BE2C (cell line): Measurements from ENCODE around the gene YTHDF2.
"Not testable (repeated sequence)": the region's sequence is repeated elsewhere in the genome, so short reads cannot be mapped to it uniquely, and the experiment has no call there.

Experiments
- DNase-seq: peaks from one replicate; pipeline ENCODE4 v3.0.0-alpha.2; 2020
- H3K27me3 ChIP-seq: fragments of 250-450 bp; sonication (Bioruptor Pico); 2 replicates; pipeline ENCODE4 v1.5.1; 2020; ENCODE audit warnings: mild to moderate bottlenecking
- H3K36me3 ChIP-seq: fragments of 250-450 bp; sonication (Bioruptor Pico); 2 replicates; pipeline ENCODE4 v1.5.1; 2020; ENCODE audit warnings: mild to moderate bottlenecking
- H3K4me1 ChIP-seq: fragments of 250-450 bp; sonication (Bioruptor Pico); 2 replicates; pipeline ENCODE4 v1.5.1; 2020
- H3K4me3 ChIP-seq: 2 replicates; pipeline ENCODE4 v1.5.1; 2011; ENCODE audit warnings: low read depth, low read length
- H3K9me3 ChIP-seq: fragments of 250-450 bp; sonication (Bioruptor Pico); 2 replicates; pipeline ENCODE4 v1.5.1; 2020
- TF ChIP-seq, protein P1 (sequence below): IDR thresholded peaks from 2 replicates; pipeline ENCODE4 v1.5.1; 2012; ENCODE audit warnings: mild to moderate bottlenecking, low read depth, low read length

The YTHDF2 gene

GRCh38 chr1:28792644-28793121 is 55.9 kb downstream of the YTHDF2 start:
- DNase-seq = no peak
- Histone ChIP-seq H3K27me3 (no peaks in the 10 kb centered on the region), H3K9me3 (no peaks in the 10 kb centered on the region), H3K4me3 (no peak overlapping the region), H3K4me1 (no peaks in the 10 kb centered on the region), H3K36me3 (no peaks in the 10 kb centered on the region)
- TF ChIP-seq, protein P1, sequence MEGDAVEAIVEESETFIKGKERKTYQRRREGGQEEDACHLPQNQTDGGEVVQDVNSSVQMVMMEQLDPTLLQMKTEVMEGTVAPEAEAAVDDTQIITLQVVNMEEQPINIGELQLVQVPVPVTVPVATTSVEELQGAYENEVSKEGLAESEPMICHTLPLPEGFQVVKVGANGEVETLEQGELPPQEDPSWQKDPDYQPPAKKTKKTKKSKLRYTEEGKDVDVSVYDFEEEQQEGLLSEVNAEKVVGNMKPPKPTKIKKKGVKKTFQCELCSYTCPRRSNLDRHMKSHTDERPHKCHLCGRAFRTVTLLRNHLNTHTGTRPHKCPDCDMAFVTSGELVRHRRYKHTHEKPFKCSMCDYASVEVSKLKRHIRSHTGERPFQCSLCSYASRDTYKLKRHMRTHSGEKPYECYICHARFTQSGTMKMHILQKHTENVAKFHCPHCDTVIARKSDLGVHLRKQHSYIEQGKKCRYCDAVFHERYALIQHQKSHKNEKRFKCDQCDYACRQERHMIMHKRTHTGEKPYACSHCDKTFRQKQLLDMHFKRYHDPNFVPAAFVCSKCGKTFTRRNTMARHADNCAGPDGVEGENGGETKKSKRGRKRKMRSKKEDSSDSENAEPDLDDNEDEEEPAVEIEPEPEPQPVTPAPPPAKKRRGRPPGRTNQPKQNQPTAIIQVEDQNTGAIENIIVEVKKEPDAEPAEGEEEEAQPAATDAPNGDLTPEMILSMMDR = peak; percentile 17; the same call in 1 of the 2 replicates

- H3K9me3 ChIP-seq, H3K27me3 ChIP-seq, H3K36me3 ChIP-seq, H3K4me3 ChIP-seq, H3K4me1 ChIP-seq, DNase-seq: not testable (repeated sequence)
Observed at GRCh38 chr1:28794582-28794981, 57.8 kb downstream of the YTHDF2 start.

DNA sequence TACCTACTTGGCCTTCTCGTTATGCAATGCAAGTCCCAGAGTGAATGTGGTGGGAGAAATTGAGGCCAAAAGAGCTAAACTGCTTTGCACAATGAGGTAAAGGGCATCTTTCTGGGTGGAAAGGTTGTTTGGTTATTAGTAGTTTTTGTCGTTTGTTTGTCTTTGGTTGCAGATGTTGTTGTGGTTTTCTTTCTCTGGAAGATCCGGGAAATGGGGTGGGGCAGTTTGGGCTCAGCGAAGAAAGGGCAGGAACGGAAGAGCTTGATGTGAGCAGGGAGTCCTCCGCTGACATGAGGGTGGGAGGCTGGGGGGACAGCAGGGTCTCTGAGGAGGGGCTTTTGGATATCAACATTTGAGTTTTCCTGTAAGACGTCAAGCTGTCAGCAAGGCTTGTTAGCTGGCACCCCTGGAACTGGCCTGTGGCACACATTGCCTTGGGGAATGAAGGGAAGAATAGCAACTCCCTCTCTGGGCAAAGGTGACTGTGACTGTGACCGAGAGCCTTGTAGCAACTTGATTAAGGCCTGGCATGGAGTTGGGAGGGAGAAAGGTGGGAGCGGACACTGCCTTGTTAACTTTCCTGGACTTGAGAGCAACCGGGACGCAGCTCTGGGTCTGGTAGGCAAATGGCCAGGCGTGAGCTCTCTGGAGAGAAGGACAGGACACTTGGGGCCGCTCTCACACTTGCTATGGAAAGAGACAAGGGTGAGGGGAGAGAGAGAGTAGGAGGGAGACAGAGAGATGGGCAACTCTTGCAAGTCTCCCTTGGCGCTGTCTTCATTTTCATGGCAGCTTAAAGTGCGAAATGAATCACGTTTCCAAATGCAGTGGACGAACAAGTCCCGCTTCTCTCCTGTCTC is 59.8 kb downstream of the YTHDF2 start:
- peak; percentile 41 for DNase-seq
- Histone ChIP-seq H3K27me3 (no peaks in the 10 kb centered on the region), H3K36me3 (no peaks in the 10 kb centered on the region), H3K9me3 (no peaks in the 10 kb centered on the region), H3K4me1 (no peaks in the 10 kb centered on the region), H3K4me3 (no peak overlapping the region)
- TF ChIP-seq, protein P1 = peak; percentile 45

- H3K4me3 ChIP-seq = no peak overlapping the region
- no peaks in the 10 kb centered on the region for H3K27me3 ChIP-seq
- no peaks in the 10 kb centered on the region for H3K9me3 ChIP-seq
- no peaks in the 10 kb centered on the region for H3K36me3 ChIP-seq
- TF ChIP-seq, protein P1 = no peak
- H3K4me1 ChIP-seq = no peaks in the 10 kb centered on the region
- no peak for DNase-seq
Observed at GRCh38 chr1:28800324-28800723, 63.6 kb downstream of the YTHDF2 start.

GRCh38 chr1:28801461-28801860 is 64.7 kb downstream of the YTHDF2 start:
- no peaks in the 10 kb centered on the region for H3K36me3 ChIP-seq
- H3K9me3 ChIP-seq = no peaks in the 10 kb centered on the region
- no peaks in the 10 kb centered on the region for H3K27me3 ChIP-seq
- H3K4me1 ChIP-seq = no peaks in the 10 kb centered on the region
- peak; percentile 38 for DNase-seq
- no peak overlapping the region for H3K4me3 ChIP-seq
- TF ChIP-seq, protein P1 = no peak

GRCh38 chr1:28803051-28803450 is 66.3 kb downstream of the YTHDF2 start:
- TF ChIP-seq, protein P1 = no peak
- H3K4me1 ChIP-seq = no peaks in the 10 kb centered on the region
- H3K36me3 ChIP-seq = no peaks in the 10 kb centered on the region
- no peak for DNase-seq
- no peak overlapping the region for H3K4me3 ChIP-seq
- no peaks in the 10 kb centered on the region for H3K9me3 ChIP-seq
- H3K27me3 ChIP-seq = no peaks in the 10 kb centered on the region
